Colonic mucosa (tissue), 4 donors: ENCODE results near the gene RBFOX2. TPM values are rescaled to one million over a fixed set of nuclear protein-coding genes. Genes with fewer than 3 reads are reported as not detected.

Source experiments
- DNase-seq: peaks from one replicate; pipeline ENCODE4 v3.0.0-alpha.2; 2020
- H3K27ac ChIP-seq: fragments of 200-600 bp; one replicate; pipeline ENCODE4 v1.8.0; 2021
- H3K27me3 ChIP-seq: fragments of 200-600 bp; one replicate; pipeline ENCODE4 v1.8.0; 2021
- H3K36me3 ChIP-seq: fragments of 200-600 bp; one replicate; pipeline ENCODE4 v1.8.0; 2021
- H3K4me1 ChIP-seq: fragments of 200-600 bp; one replicate; pipeline ENCODE4 v1.8.0; 2021; ENCODE audit warnings: mild to moderate bottlenecking
- H3K4me3 ChIP-seq: fragments of 200-600 bp; one replicate; pipeline ENCODE4 v1.8.0; 2021
- H3K9ac ChIP-seq, 2 donors: one replicate each; pipeline ENCODE4 v1.7.0; 2013; ENCODE audit warnings: control low read depth in 2 of 2, low read depth in 2 of 2, low read length in 2 of 2
- H3K9me3 ChIP-seq: fragments of 200-600 bp; one replicate; pipeline ENCODE4 v1.8.0; 2021
- intact Hi-C: fragments of 100-400 bp; cut with DNase I; formaldehyde crosslinking; loops from one replicate; pipeline ENCODE4 v1.14.1; 2022
- total RNA-seq, 2 donors: library from RNA; stranded (reverse); fragmentation: NEBNext Ultra II Directional in 1 of 2; extraction: Animal tissue kit (Norgen Biotek cat#: 25700) in 1 of 2; gene quantifications; one replicate each; pipeline ENCODE4 v1.2.1, GENCODE V29; 2021
- TF ChIP-seq, protein P1 (sequence below): fragments of 200-600 bp; IDR thresholded peaks from one replicate; pipeline ENCODE4 v1.8.0; 2022; ENCODE audit warnings: antibody characterized with exemption, mild to moderate bottlenecking
- donor health status: healthy.
- donor health status: DM: no; HTN: no; CAD: no.
- donor health status: DM: no; HTN: no; CAD: no.

Gene RBFOX2
- total RNA-seq, 2 donors from 2014 or later, result 44.4 to 60.2 TPM

DNA sequence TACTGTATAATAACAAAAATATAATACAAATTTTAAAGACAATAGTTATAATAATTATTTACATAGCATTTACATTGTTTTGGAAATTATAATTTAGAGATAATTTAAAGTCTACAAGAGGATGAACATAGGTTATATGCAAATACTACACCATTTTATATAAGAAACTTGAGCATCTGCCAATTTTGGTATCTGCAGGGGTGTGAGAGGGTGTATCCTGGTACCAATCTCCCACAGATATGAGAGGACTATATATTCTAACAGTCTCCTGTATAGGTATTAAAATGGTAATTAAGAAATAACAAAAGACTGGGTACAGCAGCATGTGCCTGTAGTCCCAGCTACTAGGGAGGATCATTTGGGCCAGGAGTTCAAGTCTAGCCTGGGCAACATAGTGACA lies 176.5 kb downstream of the RBFOX2 start:
- Histone ChIP-seq H3K9ac (no peak overlapping the region), H3K27me3 (no peaks in the 10 kb centered on the region), H3K27ac (no peak overlapping the region), H3K4me3 (no peak overlapping the region), H3K36me3 (no peaks in the 10 kb centered on the region), H3K9me3 (no peaks in the 10 kb centered on the region), H3K4me1 (no peaks in the 10 kb centered on the region)
- intact Hi-C loops, result no loop called here
- DNase-seq, result no peak
- TF ChIP-seq, protein P1, sequence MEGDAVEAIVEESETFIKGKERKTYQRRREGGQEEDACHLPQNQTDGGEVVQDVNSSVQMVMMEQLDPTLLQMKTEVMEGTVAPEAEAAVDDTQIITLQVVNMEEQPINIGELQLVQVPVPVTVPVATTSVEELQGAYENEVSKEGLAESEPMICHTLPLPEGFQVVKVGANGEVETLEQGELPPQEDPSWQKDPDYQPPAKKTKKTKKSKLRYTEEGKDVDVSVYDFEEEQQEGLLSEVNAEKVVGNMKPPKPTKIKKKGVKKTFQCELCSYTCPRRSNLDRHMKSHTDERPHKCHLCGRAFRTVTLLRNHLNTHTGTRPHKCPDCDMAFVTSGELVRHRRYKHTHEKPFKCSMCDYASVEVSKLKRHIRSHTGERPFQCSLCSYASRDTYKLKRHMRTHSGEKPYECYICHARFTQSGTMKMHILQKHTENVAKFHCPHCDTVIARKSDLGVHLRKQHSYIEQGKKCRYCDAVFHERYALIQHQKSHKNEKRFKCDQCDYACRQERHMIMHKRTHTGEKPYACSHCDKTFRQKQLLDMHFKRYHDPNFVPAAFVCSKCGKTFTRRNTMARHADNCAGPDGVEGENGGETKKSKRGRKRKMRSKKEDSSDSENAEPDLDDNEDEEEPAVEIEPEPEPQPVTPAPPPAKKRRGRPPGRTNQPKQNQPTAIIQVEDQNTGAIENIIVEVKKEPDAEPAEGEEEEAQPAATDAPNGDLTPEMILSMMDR, result no peak

DNA sequence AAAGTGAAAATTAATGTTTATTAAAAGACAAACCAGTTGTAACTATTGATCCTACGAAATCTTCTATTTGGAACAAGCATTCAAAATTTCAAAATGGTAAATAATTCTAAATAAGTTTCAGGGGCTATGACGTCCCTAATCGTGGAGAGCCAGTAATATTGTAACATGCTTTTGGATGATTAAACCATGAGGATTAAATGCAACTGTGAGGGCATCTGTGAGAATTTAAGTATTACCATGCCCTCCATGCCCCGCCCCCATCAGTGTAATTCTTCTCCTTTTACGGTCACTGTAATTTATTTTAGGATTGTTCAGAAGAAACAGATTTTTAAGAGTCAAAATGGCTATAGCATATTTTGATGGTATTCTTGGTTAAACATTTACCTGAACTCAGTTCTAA lies 177.8 kb downstream of the RBFOX2 start:
- intact Hi-C loops, result no loop called here
- DNase-seq, result no peak
- TF ChIP-seq, protein P1, result no peak
- Histone ChIP-seq H3K27ac (peak overlapping the region; percentile 46), H3K9me3 (no peaks in the 10 kb centered on the region), H3K4me3 (no peak overlapping the region), H3K36me3 (no peaks in the 10 kb centered on the region), H3K4me1 (no peaks in the 10 kb centered on the region), H3K27me3 (no peaks in the 10 kb centered on the region), H3K9ac (no peak overlapping the region)

DNA sequence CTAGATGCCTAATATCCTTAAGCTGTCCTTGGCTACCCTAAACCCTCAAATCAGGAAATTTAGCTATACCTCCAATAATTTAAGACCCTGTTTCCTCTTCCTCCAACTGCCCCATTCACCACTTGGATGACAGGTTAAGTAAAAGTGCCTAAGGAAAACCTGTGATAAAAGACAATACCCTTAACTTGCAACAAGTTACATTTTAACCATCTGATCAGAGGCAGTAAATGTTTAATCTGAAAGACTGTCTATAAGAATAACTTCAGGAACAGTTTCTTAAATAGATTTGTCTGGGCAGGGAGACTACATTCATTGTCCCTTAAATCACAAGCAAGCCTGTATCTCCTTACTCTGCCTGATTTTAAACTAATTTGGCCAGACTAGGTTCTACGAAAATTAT lies 181.8 kb downstream of the RBFOX2 start:
- H3K9me3 ChIP-seq, result no peaks in the 10 kb centered on the region
- H3K27ac ChIP-seq, result peak overlapping the region; percentile 74
- no peaks in the 10 kb centered on the region for H3K36me3 ChIP-seq
- H3K4me3 ChIP-seq, result no peak overlapping the region
- H3K4me1 ChIP-seq, result no peaks in the 10 kb centered on the region
- intact Hi-C loops, result no loop called here
- no peaks in the 10 kb centered on the region for H3K27me3 ChIP-seq
- H3K9ac ChIP-seq, result peak overlapping the region in 1 of 2 donors; percentile 58
- DNase-seq, result no peak
- TF ChIP-seq, protein P1, result no peak

DNA sequence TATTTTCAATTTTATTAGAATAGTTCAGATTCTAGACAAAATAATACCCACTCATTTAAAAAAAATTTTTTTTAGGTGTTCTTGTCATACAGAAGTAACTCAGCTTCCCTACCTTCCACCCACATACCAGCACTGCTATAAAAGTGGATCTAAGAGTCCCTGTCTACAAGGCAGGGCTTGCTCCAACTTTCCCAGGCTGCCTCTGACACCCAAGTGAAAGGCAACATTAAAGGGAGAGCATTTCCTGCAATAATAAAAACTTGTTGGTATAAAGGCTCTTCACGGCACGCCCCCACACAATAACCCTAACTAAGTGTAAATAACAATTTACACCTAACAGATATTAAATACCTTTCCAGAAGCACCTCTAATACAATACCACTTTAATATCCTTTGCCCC lies 183.7 kb downstream of the RBFOX2 start:
- intact Hi-C loops, result no loop called here
- no peak overlapping the region for H3K4me3 ChIP-seq
- H3K27ac ChIP-seq, result peak overlapping the region; percentile 46
- peak; percentile 53 for DNase-seq
- H3K27me3 ChIP-seq, result no peaks in the 10 kb centered on the region
- TF ChIP-seq, protein P1, result no peak
- H3K36me3 ChIP-seq, result no peaks in the 10 kb centered on the region
- H3K9ac ChIP-seq, result no peak overlapping the region
- no peaks in the 10 kb centered on the region for H3K4me1 ChIP-seq
- H3K9me3 ChIP-seq, result no peaks in the 10 kb centered on the region

DNA sequence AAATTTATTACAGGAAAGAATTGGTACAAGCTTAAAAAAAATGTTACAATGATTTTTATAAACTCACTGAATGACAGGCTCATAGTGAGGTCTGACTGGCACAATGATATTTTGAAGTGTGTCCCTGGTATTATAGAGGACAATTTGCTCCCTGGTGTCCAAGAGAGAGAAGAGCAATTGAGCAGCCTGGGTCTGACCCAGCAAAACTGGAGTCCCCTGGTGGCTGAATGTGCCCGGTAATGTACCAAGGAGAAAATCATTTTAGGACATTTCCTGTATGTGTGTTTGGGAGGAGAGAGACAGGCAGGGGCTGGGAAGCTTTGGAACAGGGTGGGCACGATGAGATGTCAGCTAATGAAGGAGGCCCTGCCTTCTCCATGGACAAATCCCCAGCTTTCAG lies 185.7 kb downstream of the RBFOX2 start:
- Histone ChIP-seq H3K4me1 (no peaks in the 10 kb centered on the region), H3K4me3 (no peak overlapping the region), H3K36me3 (no peaks in the 10 kb centered on the region), H3K27me3 (no peaks in the 10 kb centered on the region), H3K9me3 (no peaks in the 10 kb centered on the region), H3K9ac (no peak overlapping the region), H3K27ac (no peak overlapping the region)
- DNase-seq, result peak; percentile 42
- intact Hi-C loops, result no loop called here
- TF ChIP-seq, protein P1, result peak; percentile 30

DNA sequence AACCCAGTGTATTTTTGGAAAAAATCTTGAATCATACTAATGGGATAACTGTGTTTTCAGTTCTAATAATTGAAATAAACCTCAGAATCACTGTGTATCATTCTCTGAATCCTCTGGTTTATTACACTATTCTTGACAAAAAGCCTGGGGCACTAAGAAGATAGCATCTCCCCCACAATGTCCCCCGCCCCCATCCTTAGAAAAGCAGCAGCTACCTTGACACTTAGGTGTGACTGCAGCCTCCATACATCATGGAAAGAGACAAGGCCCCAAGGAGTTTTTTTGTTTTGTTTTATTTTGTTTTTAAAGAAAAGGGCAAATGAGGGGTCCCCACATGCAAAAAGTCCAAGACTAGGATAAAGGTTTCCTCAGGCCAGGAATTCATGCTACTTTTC lies 186.1 kb downstream of the RBFOX2 start:
- DNase-seq, result no peak
- H3K27ac ChIP-seq, result no peak overlapping the region
- H3K9ac ChIP-seq, result no peak overlapping the region
- intact Hi-C loops, result no loop called here
- H3K4me3 ChIP-seq, result no peak overlapping the region
- H3K27me3 ChIP-seq, result no peaks in the 10 kb centered on the region
- no peaks in the 10 kb centered on the region for H3K36me3 ChIP-seq
- no peaks in the 10 kb centered on the region for H3K9me3 ChIP-seq
- no peaks in the 10 kb centered on the region for H3K4me1 ChIP-seq
- TF ChIP-seq, protein P1, result no peak
